ENCODE results near the gene ZBTB40.

ZBTB40 gene

GRCh38 chr1:22537441-22538139, 85.9 kb downstream of the ZBTB40 start:
- H3K27ac ChIP-seq, result no peak overlapping the region
- CTCF ChIA-PET, result no interaction called here
- no peak for DNase-seq (ENCODE audit: low spot score)
- TF ChIP-seq, protein P1, sequence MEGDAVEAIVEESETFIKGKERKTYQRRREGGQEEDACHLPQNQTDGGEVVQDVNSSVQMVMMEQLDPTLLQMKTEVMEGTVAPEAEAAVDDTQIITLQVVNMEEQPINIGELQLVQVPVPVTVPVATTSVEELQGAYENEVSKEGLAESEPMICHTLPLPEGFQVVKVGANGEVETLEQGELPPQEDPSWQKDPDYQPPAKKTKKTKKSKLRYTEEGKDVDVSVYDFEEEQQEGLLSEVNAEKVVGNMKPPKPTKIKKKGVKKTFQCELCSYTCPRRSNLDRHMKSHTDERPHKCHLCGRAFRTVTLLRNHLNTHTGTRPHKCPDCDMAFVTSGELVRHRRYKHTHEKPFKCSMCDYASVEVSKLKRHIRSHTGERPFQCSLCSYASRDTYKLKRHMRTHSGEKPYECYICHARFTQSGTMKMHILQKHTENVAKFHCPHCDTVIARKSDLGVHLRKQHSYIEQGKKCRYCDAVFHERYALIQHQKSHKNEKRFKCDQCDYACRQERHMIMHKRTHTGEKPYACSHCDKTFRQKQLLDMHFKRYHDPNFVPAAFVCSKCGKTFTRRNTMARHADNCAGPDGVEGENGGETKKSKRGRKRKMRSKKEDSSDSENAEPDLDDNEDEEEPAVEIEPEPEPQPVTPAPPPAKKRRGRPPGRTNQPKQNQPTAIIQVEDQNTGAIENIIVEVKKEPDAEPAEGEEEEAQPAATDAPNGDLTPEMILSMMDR (conservative IDR thresholded peaks at IDR 0.05; ENCODE audit: low read depth), result no peak
- POLR2A ChIA-PET (ENCODE audit: low non-redundant PET), result no interaction called here

GRCh38 chr1:22539510-22540118, 88.0 kb downstream of the ZBTB40 start:
- TF ChIP-seq, protein P1 (conservative IDR thresholded peaks at IDR 0.05; ENCODE audit: low read depth), result no peak
- no peak overlapping the region for H3K27ac ChIP-seq
- ChIA-PET CTCF (no interaction called here), POLR2A (ENCODE audit: low non-redundant PET) (no interaction called here)
- no peak for DNase-seq (ENCODE audit: low spot score)

DNA sequence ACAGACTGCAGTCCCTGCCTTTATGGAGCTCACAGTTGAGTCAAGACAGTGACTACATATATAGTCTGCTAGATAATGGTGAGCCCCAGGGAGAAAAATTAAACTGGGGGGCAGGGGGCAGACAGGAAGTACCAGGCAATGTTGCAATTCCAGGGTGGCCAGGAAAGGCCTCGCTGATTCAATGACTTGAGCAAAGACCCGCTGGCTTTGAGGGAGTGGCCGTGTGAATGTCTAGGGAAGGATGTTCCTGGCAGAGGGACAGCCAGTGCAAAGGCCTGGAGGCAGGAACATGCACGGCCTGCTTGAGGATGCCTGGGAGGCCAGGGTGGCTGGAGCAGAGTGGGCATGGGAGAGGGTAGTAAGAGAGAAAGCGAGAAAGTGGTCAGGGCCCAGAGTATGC, 88.7 kb downstream of the ZBTB40 start:
- DNase-seq (ENCODE audit: low spot score), result no peak
- TF ChIP-seq, protein P1 (conservative IDR thresholded peaks at IDR 0.05; ENCODE audit: low read depth), result no peak
- no peak overlapping the region for H3K27ac ChIP-seq
- POLR2A ChIA-PET (ENCODE audit: low non-redundant PET), result no interaction called here
- CTCF ChIA-PET, result no interaction called here

- no peak for DNase-seq (ENCODE audit: low spot score)
- no peak overlapping the region for H3K27ac ChIP-seq
- TF ChIP-seq, protein P1 (conservative IDR thresholded peaks at IDR 0.05; ENCODE audit: low read depth), result no peak
- ChIA-PET POLR2A (ENCODE audit: low non-redundant PET) (no interaction called here), CTCF (interaction anchor here (0.7 to 1.4 kb wide), 2 partner anchors 13 to 99 kb away, joined by 3 to 10 read pairs; no protein-coding TSS in a partner anchor)
These were observed 91.2 kb downstream of the ZBTB40 start for GRCh38 chr1:22542886-22543285.

DNA sequence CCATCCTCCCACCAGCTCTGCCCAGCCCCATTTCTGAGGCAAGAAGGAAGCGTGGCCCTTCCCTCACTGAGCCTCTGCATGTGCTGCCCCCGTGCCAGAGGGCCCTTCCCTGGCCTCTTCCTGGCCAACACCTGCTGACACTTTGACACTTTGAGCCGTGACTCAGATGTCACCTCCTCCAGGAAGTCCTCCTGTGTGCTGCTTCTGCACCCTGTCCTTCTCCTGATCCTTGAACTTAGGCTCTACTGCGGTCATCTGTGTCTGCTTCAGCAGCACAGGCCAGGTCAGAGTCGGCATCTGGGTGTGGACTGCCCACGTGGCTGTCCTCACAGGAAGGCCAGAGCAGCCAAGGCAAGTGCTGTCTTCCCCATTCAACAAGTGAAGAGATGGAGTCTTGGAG, 92.0 kb downstream of the ZBTB40 start:
- DNase-seq (ENCODE audit: low spot score), result no peak
- ChIA-PET POLR2A (ENCODE audit: low non-redundant PET) (no interaction called here), CTCF (no interaction called here)

GRCh38 chr1:22544606-22545005, 93.0 kb downstream of the ZBTB40 start:
- no peak for DNase-seq (ENCODE audit: low spot score)
- TF ChIP-seq, protein P1 (conservative IDR thresholded peaks at IDR 0.05; ENCODE audit: low read depth), result no peak
- POLR2A ChIA-PET (ENCODE audit: low non-redundant PET), result no interaction called here
- no peak overlapping the region for H3K27ac ChIP-seq
- CTCF ChIA-PET, result interaction anchor here (0.6 to 0.7 kb wide), 3 partner anchors 97 to 1184 kb away, joined by 3 to 5 read pairs (median 4); no protein-coding TSS in a partner anchor

More for the DNA sequence above, 92.0 kb downstream of the ZBTB40 start:
- no peak overlapping the region for H3K27ac ChIP-seq
- TF ChIP-seq, protein P1 (conservative IDR thresholded peaks at IDR 0.05; ENCODE audit: low read depth), result no peak
